NCI-H146 treated with DMSO at 0.1 percent for 48 hours (cell line): ENCODE measurements around the gene MYO18A.

Experiments used
- DNase-seq: peaks from one replicate; lab custom pipeline; 2025; ENCODE audit not compliant: unreplicated experiment; lab: John Stamatoyannopoulos, UW

MYO18A gene

DNA sequence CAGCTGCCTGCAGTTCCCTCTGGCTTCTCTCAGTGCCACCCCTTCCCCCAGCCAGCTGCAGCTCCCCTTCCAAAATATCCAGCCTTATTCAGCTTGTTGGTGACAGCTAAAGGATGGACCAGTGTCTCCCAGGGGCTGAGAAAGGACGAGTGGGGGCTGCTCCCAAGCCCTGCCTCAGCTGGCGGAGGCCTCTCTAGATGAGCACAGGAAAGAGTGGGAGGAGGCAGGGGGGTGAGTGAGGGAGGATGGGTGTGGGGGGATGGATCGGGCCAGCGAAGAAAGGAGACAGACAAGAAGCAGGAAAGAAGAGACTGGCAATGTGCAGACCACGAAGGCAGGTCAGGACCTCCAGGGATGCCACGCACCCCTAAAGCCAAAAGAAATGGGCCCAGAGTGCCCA lies 119.7 kb downstream of the MYO18A start:
- DNase-seq = no peak

DNA sequence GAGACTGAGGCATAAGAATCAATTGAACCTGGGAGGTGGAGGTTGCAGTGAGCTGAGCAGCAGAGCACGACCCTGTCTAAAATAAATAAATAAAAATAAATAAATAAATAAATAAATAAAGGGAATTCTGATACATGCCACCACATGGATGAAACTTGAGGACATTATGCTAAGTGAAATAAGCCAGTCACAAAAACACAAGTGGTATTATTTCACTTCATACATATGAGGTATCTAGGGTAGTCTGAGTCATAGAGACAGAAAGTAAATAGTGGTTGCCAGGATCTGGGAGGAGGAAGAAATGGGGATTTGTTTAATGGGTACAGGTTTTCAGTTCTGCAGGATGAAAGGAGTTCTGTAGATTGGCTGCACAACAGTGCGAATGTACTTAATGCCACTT lies 120.9 kb downstream of the MYO18A start:
- no peak for DNase-seq

DNA sequence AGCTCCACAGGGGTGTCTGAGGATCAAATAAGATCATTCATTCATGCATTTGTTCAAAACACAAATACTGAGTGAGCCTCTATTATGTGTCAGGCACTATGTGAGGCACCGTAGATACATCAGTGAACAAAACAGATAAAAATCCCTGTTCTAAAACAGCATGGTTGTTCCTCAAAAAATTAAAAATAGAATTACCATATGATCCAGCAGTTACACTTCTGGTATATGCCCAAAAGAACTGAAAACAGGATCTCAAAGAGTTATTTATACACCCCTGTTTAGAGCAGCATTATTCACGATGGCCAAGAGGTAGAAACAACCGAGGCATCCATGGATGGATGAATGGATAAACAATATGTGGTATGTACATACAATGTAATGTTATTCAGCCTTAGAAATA lies 121.8 kb downstream of the MYO18A start:
- DNase-seq = no peak

DNA sequence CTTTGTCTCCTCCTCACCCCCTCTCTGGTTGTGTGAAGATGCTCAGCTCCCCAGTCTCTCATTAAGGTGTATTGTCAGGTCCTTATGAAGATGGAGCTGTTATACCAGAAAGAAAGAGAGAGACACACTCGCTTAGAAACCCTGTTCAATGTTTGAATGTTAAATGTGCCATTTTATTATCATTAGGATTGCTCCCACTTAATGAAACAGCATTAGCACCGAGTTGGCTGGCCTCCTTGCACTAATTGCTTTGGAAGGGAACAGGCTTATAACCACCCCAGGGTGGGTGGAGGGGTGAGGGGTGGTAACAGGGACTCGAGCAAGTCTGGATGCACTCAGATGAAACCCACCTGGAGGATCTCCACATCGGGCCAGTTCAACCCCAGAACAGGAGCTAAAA lies 122.8 kb downstream of the MYO18A start:
- DNase-seq = no peak

DNA sequence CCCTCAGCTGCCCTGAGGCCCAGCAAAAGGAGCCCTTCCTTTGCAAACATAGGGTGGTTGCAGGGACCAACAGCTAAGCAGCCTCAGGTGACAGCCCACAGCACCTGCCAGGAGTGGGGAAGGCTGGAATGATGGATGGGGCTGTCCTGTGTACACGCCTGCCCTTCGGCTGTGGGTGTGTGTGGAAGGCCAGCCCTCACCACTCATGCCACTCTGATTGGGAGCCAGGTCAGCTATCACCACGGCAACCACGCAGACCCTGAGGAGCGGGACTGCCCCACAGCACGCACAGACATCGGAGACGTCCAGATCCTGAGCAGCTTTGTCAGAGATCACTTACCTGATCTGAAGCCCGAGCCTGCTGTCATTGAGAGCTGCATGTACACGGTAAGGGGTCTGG lies 125.4 kb downstream of the MYO18A start:
- no peak for DNase-seq

DNA sequence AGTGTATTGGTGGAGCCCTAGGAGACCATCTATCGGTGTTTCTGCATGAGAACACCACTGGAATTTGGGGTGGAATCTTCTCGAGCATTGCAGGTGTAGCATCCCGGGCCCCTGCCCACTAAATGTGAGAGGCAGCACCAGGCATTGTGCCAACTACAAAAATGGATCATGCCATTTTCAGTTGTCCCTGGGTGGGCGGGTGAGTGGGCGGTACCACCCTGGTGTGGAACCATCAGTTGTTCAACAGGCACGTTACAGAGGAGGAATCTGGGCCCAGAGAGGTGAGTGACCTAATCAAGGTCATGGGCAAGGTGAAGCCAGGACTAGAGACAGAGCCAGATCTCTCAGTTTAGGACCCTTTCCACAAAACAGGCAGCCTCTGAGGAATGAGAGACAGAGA lies 128.5 kb downstream of the MYO18A start:
- no peak for DNase-seq

DNA sequence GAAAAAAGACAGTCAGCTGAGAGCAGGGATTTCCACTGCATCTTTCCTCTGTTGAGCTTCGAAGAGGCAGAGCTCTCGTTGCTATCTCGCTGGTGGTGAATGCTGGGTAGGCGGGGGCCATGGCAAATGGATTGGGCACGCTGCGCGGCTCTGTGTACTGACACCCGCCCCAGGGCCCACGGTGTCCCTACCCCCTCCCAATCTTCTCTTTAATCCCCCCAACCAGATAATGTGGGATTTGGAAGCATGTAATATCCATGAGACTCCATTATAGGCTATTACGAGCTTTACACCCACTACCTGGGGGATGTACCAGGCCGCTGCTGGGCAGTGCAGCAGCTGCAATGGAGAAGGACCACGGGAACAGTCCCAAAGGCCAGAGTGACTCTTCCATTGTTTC lies 129.0 kb downstream of the MYO18A start:
- DNase-seq = no peak

DNA sequence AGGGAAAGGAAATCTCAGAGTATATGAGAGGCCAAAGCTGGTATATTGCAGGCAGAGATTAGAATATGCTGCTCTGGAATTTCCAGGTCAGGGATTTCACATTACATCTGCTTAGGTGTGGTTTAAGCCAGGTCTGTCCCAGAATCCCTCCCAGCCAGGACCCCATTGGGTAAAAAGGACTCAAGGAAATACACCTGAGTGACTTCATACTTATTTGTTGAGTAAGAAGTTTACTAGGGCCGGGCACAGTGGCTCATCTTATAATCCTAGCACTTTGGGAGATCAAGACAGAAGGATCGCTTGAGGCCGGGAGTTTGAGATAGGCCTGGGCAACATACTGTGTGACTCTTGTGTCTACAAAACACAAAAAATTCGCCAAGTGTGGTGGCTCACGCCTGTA lies 130.0 kb downstream of the MYO18A start:
- no peak for DNase-seq

DNA sequence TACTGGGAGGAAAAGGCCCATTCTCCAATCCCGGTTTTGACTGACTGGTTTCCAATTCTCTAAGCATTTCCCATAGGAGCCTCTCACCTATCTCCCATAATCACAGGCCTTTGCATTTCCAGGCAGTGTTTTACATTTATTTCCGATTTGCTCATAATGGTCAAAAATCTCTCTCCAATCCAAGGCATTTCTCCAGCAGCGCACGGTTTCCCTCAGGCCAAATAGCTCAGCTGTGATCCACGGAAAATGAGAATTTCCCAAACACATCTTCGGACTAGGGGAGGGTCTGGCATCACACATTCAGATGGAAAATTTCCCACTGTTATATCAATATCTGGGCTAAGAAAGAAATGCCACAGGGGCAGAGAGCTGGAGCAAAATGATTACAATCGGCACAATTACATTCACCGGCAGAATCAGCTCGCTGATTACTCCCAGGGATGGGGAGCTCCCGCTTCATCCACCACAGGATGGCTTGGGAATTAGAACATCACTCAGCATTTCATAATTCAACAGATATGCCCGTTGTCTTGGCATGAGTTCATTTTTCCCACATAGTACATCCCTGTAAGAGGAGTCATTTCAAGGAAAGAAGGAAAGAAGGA lies 130.6 kb downstream of the MYO18A start:
- no peak for DNase-seq

DNA sequence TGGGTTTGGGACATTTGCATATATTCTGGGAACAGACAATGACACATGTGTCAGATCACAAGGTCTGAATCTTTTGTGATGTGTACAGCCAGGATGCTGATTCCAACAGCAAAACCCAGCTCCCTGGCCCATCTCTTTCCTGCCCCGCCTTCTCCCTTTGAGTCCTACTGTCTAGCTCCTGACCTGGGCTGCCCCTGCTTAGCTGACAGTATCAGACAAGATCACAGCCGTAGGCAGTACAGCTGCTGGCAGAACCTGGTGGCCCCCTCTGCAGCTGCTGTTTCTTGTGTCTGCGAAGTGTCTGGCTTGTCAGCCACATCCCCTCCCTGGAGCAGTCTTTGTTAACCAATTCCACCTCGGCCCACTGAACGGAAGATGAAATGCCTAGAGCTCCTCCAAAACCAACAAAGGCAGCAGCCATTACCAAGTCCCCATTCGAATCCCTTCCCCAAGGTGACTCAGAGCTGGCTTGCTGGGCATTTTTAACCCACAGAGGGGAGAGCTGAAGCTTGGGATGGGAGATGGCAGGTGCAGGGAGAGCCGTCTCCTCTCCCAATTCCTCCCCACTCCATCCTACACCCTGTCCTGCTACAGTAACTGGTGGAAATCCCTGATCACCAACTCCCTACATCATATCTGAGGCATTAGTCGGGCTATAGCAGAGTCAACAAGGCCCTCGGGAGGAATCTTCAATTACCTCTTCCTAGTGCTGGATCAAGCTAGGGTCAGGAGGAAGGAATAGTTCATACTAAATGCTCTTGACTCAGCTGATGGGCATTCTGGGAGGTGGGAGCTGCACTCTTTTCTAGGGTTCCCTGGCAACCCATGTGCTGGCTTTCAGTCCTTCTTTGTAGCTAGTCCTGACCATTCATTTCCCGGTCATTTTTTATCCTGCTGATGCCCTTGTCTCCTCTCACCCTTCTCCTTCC lies 131.5 kb downstream of the MYO18A start:
- DNase-seq = peak; percentile 88

DNA sequence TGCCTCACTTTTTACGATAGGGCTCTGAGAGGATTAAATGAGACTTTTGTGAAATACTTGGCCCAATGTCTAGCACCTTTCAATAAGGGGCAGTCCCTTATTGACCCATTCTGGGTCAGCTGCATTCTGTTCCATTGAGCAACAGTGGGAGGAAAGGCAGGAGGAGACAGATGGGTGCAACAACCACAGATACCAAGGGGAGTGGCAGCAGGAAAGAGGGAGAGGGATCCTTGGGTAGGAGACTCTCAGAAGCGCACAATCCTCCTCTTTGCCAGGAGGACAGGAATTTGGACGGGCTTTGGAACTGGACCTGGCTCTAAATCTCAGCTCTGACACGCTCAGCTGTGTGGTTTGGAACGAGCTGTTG lies 133.7 kb downstream of the MYO18A start:
- no peak for DNase-seq

DNA sequence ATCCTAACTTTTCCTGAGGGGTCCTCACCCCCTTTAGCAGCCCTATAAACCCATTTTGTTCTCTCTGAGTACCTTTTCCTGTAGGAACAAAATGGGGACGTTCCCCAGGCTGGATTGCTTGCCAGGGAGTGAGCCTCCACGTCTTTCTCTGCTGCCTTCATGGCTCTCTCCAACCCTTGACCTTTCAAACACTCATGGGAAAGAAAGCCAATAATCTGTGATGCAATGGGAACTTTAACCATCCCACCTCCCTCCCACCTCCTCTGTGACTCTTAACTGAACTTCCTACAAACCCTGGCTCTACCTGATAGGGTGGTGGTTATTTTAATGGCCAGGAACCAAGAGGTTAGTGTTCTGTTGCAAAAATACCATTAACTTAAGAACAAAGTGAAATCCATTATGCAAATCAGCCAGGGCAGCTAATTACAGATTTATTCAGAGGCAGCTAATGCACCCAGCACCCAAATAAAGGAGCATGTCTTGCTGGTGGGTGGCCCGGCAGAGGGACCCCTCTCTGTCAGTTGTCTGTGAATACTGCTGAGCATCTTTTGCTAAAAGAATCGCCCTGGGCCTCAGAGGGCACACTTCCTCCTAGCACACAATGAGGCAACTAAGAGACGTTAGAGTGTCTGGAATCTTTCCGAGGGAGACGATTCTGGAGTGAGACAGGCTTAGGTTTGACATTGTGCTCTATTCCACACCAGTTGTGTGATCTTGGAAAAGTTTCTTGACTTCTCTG lies 134.3 kb downstream of the MYO18A start:
- DNase-seq = no peak

DNA sequence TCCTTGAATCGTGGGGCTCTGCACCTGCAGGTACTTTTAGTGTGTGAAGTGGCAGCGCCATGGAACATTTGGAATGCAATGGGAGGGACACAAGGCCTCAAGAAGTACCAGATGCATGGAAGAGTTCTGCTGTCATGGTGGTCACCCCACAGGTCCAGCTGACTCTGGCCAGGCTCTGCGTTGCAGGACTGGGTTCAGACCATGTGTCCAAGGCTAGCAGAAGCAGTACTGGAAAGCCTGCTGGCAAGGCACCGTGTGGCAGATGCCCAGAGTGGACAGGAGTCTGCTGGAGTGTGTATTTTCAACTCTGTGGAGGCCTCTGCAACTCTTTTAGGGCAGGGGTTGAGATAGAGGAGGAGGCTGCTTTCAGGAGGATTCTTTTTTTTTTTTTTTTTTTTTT lies 135.2 kb downstream of the MYO18A start:
- DNase-seq = no peak

DNA sequence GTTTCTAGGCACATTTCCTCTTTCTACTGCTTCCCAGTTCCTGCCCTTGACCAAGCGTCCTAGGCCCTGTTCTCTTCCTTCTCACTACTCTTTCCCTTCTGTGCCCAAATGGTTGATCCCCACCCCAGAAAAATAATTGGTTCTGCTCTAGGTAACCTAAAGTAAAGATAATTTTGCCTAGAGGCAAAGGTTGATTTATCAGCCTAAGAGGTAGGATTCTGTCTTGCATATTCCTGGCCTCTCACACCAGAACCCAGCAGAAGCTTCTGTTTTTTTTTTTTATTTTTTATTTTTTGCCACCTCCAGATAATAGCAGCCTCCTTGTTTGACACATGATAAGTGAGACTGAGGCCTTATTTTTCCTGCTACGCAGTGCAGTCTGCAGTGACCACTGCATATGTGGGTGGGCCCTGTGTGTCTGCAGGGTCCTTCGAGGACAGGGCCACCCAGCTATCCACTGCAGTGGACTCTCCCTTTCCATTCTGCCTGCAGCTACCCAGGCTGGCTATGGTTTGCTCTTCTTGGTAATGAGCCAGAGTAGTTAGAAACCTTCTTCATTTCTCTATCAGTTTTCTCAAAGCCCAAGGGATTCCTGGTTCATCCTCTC lies 136.6 kb downstream of the MYO18A start:
- DNase-seq = no peak

DNA sequence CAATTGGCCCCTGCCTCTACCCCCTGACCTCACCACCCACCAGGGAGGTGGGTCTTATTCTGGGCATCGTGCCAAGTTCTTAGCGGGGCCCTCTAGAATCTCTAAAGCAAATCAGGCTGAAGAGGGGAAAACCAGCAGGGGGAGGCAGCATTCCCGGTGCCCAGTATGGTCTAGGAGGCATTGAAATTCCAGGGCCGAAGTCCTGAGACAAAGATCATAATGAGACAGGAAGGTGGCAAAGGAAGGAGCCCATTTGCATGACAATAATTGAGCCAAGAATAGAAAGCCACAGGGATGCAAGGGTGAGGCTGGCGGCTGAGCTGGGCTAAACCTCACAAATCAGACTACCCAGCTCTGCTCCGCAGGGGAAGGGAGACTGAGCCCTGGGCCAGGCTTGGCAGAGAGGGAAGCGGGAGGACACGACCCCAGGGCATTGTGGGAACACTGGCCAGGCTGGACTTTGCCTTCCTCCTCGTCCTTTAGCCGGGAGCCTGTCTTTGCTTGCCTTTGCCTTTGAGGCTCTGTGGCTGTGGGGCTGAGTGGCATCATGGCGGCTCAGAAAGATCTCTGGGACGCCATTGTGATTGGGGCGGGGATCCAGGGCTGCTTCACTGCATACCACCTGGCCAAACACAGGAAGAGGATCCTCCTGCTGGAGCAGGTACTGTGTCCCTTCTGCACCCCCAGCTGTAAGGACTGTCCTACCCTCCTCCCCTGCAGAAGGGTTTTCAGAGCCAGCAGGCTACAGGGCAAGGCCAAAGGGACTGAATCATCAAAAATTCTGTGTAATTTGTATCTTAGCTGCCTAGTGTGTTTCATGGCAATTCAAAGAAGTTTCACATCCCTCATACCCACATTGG lies 137.3 kb downstream of the MYO18A start, which contains the start of gene PIPOX:
PIPOX (plus strand) TSS at position 463 of the 860 bp plus-strand sequence; CDS start at position 548, 85 bp downstream.
- peak; percentile 98 for DNase-seq

DNA sequence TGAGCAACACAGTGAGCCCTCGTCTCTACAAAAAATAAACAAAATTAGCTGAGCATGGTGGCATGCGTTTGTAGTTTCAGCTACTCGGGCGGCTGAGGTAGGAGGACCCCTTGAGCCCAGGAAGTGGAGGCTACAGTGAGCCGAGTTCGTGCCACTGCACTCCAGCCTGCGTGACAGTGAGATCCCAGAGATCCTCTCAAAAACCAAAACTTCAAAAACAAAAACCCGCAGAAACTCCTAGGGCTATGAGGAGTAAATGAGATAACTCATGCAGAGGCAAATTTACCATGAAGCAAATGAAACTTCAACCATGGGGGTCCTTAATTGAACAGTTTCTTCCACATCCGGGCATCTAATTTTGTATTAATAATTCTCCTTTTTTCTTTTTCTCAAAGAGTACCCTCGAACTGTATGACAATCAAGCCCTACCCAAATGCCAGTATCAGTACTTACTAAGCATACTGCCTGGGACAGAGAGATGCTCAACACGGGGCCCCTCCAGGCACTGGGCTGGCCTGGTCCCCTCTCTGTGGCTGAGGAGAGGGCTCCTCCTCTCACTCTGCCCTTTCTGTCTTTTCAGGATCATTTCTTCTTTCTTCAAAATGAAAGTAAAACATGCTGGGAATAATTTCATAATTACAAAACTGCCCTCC lies 138.0 kb downstream of the MYO18A start:
- no peak for DNase-seq

DNA sequence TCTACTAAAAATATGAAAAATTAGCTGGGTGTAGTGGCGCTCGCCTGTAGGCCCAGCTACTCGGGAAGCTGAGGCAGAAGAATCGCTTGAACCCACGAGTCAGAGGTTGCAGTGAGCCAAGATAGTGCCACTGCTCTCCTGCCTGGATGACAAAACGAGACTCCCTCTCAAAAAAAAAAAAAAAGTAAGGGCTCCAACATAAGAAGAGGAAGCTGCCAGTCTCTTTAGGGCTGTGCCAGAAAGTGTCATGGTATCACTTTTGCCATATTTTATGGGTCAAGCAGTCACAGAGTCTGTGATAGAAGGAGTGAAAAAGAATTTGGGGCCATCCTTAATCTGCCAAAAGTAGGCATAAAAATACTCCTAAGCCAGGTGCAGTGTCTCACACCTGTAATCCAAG lies 138.6 kb downstream of the MYO18A start:
- DNase-seq = no peak

DNA sequence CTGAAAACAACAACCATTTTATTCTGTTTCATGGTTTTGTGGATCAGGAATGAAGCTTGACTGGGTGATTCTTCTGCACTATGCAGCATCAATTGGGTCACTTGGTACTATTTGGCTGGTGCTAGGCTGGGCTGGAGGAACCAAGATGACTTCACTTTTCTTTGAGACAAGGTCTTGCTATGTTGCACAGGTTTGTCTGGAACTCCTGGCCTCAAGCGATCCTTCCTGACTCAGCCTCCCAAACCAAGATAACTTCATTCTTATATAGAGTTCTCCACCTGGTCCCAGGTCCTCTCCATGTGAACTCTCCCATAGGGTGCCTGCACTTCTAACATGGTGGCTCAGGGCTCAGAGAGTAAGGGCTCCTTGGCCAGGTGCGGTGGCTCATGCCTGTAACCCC lies 139.1 kb downstream of the MYO18A start:
- no peak for DNase-seq

DNA sequence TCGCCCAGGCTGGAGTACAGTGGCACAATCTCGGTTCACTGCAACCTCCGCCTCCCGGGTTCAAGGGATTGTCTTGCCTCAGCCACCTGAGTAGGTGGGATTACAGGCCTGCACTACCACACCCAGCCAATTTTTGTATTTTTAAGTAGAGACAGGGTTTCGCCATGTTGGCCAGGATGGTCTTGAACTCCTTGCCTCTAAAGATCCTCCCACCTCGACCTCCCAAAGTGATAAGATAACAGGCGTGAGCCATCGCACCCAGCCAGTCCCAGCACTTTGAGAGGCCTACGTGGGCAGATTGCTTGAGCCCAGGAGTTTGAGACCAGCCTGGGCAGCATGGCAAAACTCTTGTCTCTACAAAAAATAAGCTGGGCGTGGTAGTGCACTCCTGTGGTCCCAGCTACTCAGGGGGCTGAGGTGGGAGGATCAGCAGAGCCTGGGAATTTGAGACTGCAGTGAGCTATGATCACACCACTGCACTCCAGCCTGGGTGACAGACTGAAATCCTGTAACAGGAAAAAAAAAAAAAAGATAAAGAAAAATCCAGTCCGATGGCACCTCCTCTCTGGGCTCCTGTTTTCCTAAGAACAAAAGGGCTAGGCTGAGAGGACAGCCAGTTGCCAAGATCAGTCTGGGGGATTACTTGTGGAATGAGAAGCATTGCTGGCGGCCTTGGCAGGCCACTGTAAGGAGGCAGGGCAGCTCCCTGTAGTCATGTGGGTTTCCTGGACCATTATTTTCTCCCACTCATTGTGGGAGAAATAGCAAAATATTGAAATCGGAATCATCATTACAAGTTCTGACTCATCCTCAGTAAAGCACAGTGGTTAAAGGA lies 140.2 kb downstream of the MYO18A start:
- no peak for DNase-seq
